Adrenal gland (tissue), 12 donors: ENCODE data around the gene APOL1. TPM values are rescaled to one million over a fixed set of nuclear protein-coding genes. Genes with fewer than 3 reads are reported as not detected.

Experiments used
- DNase-seq, 7 donors: peaks; one replicate each; pipeline ENCODE4 v3.0.0-alpha.2; 2019 to 2020
- H3K27ac ChIP-seq, 5 donors: fragments of 200-600 bp; sonication (generic) in 4 of 5; 1 replicate in 3 of 5; 2 replicates in 2 of 5; pipeline versions ENCODE4 v1.5.1 to v1.8.0; 2016 to 2020; ENCODE audit warnings: mild to moderate bottlenecking in 1 of 5
- H3K27me3 ChIP-seq: fragments of 200-600 bp; 2 replicates; pipeline ENCODE4 v1.8.0; 2021
- H3K36me3 ChIP-seq, 2 donors: fragments of 200-600 bp; replicated peaks in 1 of 2; 1 replicate in 1 of 2; 2 replicates in 1 of 2; pipeline versions ENCODE4 v1.5.1 to v1.8.0; 2018 to 2022
- H3K4me1 ChIP-seq, 2 donors: fragments of 200-600 bp; replicated peaks in 1 of 2; 1 replicate in 1 of 2; 2 replicates in 1 of 2; pipeline versions ENCODE4 v1.5.1 to v1.8.0; 2018 to 2021
- H3K4me3 ChIP-seq, 4 donors: fragments of 200-600 bp; sonication (generic) in 3 of 4; one replicate each; pipeline ENCODE4 v1.5.1; 2016 to 2018
- H3K9me3 ChIP-seq, 3 donors: fragments of 200-600 bp; sonication (generic) in 1 of 3; replicated peaks in 1 of 3; 1 replicate in 2 of 3; 2 replicates in 1 of 3; pipeline versions ENCODE4 v1.5.1 to v1.8.0; 2016 to 2021
- CTCF ChIP-seq, 6 experiments: fragments of 450-650 bp in 4 of 6; fragments of 200-600 bp in 2 of 6; sonication (generic) in 1 of 6; IDR thresholded peaks; 1 replicate in 5 of 6; 2 replicates in 1 of 6; pipeline versions ENCODE4 v1.5.1 to v1.8.0; 2016 to 2021; ENCODE audit warnings: antibody characterized with exemption in 6 of 6, mild to moderate bottlenecking in 2 of 6, moderate library complexity in 1 of 6
- POLR2A ChIP-seq, 2 donors: fragments of 450-650 bp; IDR thresholded peaks; one replicate each; pipeline ENCODE4 v1.6.1; 2017; ENCODE audit warnings: antibody characterized with exemption in 2 of 2, mild to moderate bottlenecking in 2 of 2, moderate library complexity in 1 of 2
- WGBS, 4 donors: extraction: QIAGEN DNeasy Blood & Tissue Kit in 2 of 4; methylation state at CpG; one replicate each; pipeline versions ENCODE4 v1.1.5 to v1.1.7; 2013 to 2017; 5-methylcytosine and 5-hydroxymethylcytosine counted together
- intact Hi-C, 2 donors: fragments of 100-400 bp; cut with DNase I; formaldehyde crosslinking; loops; one replicate each; pipeline versions ENCODE4 v1.14.1 to v1.15.0; 2022 to 2023
- polyA plus RNA-seq, 3 donors: library from polyadenylated mRNA; stranded (reverse); fragments of 200-250 nt in 2 of 3; fragments of 350-450 nt in 1 of 3; fragmentation: Illumina TruSeq in 1 of 3; extraction: RNeasy Lipid Tissue Mini Kit (QIAGEN cat#74804) in 1 of 3; gene quantifications; one replicate each; pipeline ENCODE4 v1.2.3, GENCODE V29; 2013 to 2014
- total RNA-seq, 9 donors: library from RNA; depleted of rRNA in 4 of 9; stranded (reverse); fragments of >200 nt in 4 of 9; fragments of 120-200 nt in 1 of 9; fragmentation: NEBNext Ultra II Directional in 1 of 9; extraction: Animal tissue kit (Norgen Biotek cat#: 25700) in 1 of 9; gene quantifications; one replicate each; pipeline versions ENCODE4 v1.1.0 to v1.2.4, GENCODE V29; 2013 to 2023
- donor health status: healthy with polysubstance abuse.
- donor health status: Bipolar disorder and iron deficiency.
- donor health status: DM: yes; HTN: yes; CAD: no.
- donor health status: DM: no; HTN: no; CAD: no.
- donor health status: DM: no; HTN: no; CAD: no.
- donor health status: DM: yes; HTN: yes; CAD: no.

APOL1 gene
- total and polyA plus RNA-seq, 12 donors = 2.1 to 39.0 (median 25.5) TPM

- WGBS, 4 donors = 66 to 80% (median 77%) methylated on average over 5 of the region's 5 CpGs
- H3K36me3 ChIP-seq = no peaks in the 10 kb centered on the region
- H3K27ac ChIP-seq = peak overlapping the region in 2 of 5 donors; percentile 52 to 60
- peak in 1 of 7 donors; percentile 51 for DNase-seq
- H3K27me3 ChIP-seq = no peaks in the 10 kb centered on the region
- peaks cover 0 to 2% of the 10 kb centered on the region in 2 donors for H3K4me1 ChIP-seq
- no peaks in the 10 kb centered on the region for H3K9me3 ChIP-seq
- TF ChIP-seq CTCF (IDR thresholded peaks at IDR 0.05) = no peak
- TF ChIP-seq POLR2A (IDR thresholded peaks at IDR 0.05) = no peak
- intact Hi-C loops = no loop called here
- H3K4me3 ChIP-seq = no peak overlapping the region
These were observed 8.2 kb upstream of the APOL1 start for GRCh38 chr22:36244522-36245391.

- no peak overlapping the region for H3K27ac ChIP-seq
- H3K27me3 ChIP-seq = no peaks in the 10 kb centered on the region
- WGBS, 4 donors = 62 to 69% (median 64%) methylated on average over 4 of the region's 4 CpGs
- no peaks in the 10 kb centered on the region for H3K4me1 ChIP-seq
- H3K36me3 ChIP-seq = no peaks in the 10 kb centered on the region
- DNase-seq = peak in 1 of 7 donors; percentile 33
- H3K4me3 ChIP-seq = no peak overlapping the region
- TF ChIP-seq CTCF (IDR thresholded peaks at IDR 0.05) (no peak), POLR2A (IDR thresholded peaks at IDR 0.05) (no peak)
- no peaks in the 10 kb centered on the region for H3K9me3 ChIP-seq
- intact Hi-C loops = no loop called here
These were observed 7.1 kb upstream of the APOL1 start for GRCh38 chr22:36245805-36246356.

GRCh38 chr22:36246718-36247117, 6.2 kb upstream of the APOL1 start:
- WGBS, 4 donors = 78 to 86% (median 81%) methylated on average over 3 of the region's 3 CpGs
- Histone ChIP-seq H3K4me3 (no peak overlapping the region), H3K9me3 (no peaks in the 10 kb centered on the region), H3K36me3 (no peaks in the 10 kb centered on the region), H3K27me3 (no peaks in the 10 kb centered on the region), H3K4me1 (no peaks in the 10 kb centered on the region), H3K27ac (no peak overlapping the region)
- no peak for TF ChIP-seq POLR2A (IDR thresholded peaks at IDR 0.05)
- TF ChIP-seq CTCF (IDR thresholded peaks at IDR 0.05) = no peak
- DNase-seq = peak in 1 of 7 donors; percentile 15
- intact Hi-C loops = no loop called here

GRCh38 chr22:36247955-36248354, 5.0 kb upstream of the APOL1 start:
- 56 to 75% (median 69%) methylated on average over 5 of the region's 5 CpGs for WGBS, 4 donors
- H3K27me3 ChIP-seq = no peaks in the 10 kb centered on the region
- H3K4me3 ChIP-seq = no peak overlapping the region
- no peaks in the 10 kb centered on the region for H3K4me1 ChIP-seq
- H3K36me3 ChIP-seq = no peaks in the 10 kb centered on the region
- DNase-seq = no peak
- intact Hi-C loops = no loop called here
- TF ChIP-seq CTCF (IDR thresholded peaks at IDR 0.05) (no peak), POLR2A (IDR thresholded peaks at IDR 0.05) (no peak)
- H3K27ac ChIP-seq = no peak overlapping the region
- H3K9me3 ChIP-seq = no peaks in the 10 kb centered on the region
